GM12878 (cell line): ENCODE measurements around the gene ERVFRD-1. TPM values are rescaled to one million over a fixed set of nuclear protein-coding genes. Genes with fewer than 3 reads are reported as not detected.

Experiments
- ATAC-seq: fragments of 200-7000 bp; cut with Tn5 transposase; 3 replicates; pipeline ENCODE4 v1.9.1; 2020; ENCODE audit warnings: mild to moderate bottlenecking, moderate library complexity
- BruUV-seq: library from RNA; stranded (reverse); fragments of 400-500 nt; replicated peaks from 2 replicates; lab custom pipeline; 2021; lab: Mats Ljungman, UMichigan
- CTCF ChIA-PET: fragments of 300-600 bp; sonication (Branson Sonifier 250); formaldehyde crosslinking; extraction: SDS; loops from one replicate; lab custom pipeline; 2021; ENCODE audit warnings: inconsistent platforms; lab: Yijun Ruan, JAX
- POLR2A ChIA-PET: fragments of 350-600 bp; formaldehyde crosslinking; extraction: SDS; loops from one replicate; lab custom pipeline; 2021; ENCODE audit warnings: inconsistent platforms; lab: Charles Lee
- RAD21 ChIA-PET: fragments of 300-600 bp; sonication (Branson Sonifier 250); formaldehyde crosslinking; loops from one replicate; lab custom pipeline; 2023; ENCODE audit warnings: antibody characterized with exemption; ENCODE audit not compliant: unreplicated experiment; lab: Charles Lee
- SMC1A ChIA-PET: fragments of 300-600 bp; sonication (Branson Sonifier 250); formaldehyde crosslinking; loops from one replicate; lab custom pipeline; 2023; ENCODE audit not compliant: unreplicated experiment, uncharacterized antibody; lab: Charles Lee
- DNase-seq: peaks from one replicate; pipeline ENCODE4 v3.0.0-alpha.2; 2011; ENCODE audit warnings: low read depth, low spot score
- FAIRE-seq: peaks from 3 replicates; lab custom pipeline; 2011; peaks lifted over from hg19 to GRCh38; lab: Jason Lieb, UNC
- H2AFZ ChIP-seq: 2 replicates; pipeline ENCODE4 v1.6.0; 2011; ENCODE audit warnings: low read depth, low read length, control low read depth; ENCODE audit not compliant: control insufficient read depth
- H3K27ac ChIP-seq: 2 replicates; pipeline ENCODE4 v1.5.1; 2011; ENCODE audit warnings: control low read depth; ENCODE audit not compliant: control insufficient read depth, insufficient read depth
- H3K27me3 ChIP-seq, 2 experiments: replicated peaks in 1 of 2; 2 replicates each; pipeline versions ENCODE4 v1.6.0 to v1.6.1; 2011; ENCODE audit warnings: low read length in 1 of 2; ENCODE audit not compliant: control insufficient read depth in 2 of 2, insufficient read depth in 2 of 2
- H3K36me3 ChIP-seq, 2 experiments: 2 replicates each; pipeline ENCODE4 v1.5.1; 2011; ENCODE audit warnings: low read length in 1 of 2; ENCODE audit not compliant: control insufficient read depth in 2 of 2, insufficient read depth in 2 of 2
- H3K4me1 ChIP-seq: 2 replicates; pipeline ENCODE4 v1.6.1; 2011; ENCODE audit warnings: mild to moderate bottlenecking, low read length, moderate library complexity, mixed read lengths; ENCODE audit not compliant: control insufficient read depth, insufficient read depth
- H3K4me2 ChIP-seq: 2 replicates; pipeline ENCODE4 v1.6.0; 2011; ENCODE audit warnings: control low read depth; ENCODE audit not compliant: control insufficient read depth, insufficient read depth
- H3K4me3 ChIP-seq: fragments of 200-600 bp; sonication (generic); 2 replicates; pipeline ENCODE4 v1.5.1; 2016
- H3K79me2 ChIP-seq: 2 replicates; pipeline ENCODE4 v1.6.0; 2011; ENCODE audit warnings: low read length; ENCODE audit not compliant: control insufficient read depth, insufficient read depth
- H3K9ac ChIP-seq: 2 replicates; pipeline ENCODE4 v1.8.0; 2011; ENCODE audit warnings: low read length, control low read depth, mixed read lengths; ENCODE audit not compliant: control insufficient read depth, insufficient read depth
- H3K9me3 ChIP-seq: replicated peaks from 3 replicates; pipeline ENCODE4 v1.5.1; 2011; ENCODE audit warnings: mild to moderate bottlenecking, low read length; ENCODE audit not compliant: control insufficient read depth, insufficient read depth
- H4K20me1 ChIP-seq: 2 replicates; pipeline ENCODE4 v1.6.0; 2011; ENCODE audit not compliant: control insufficient read depth, insufficient read depth
- ATF7 ChIP-seq: fragments of 450-650 bp; IDR thresholded peaks from 2 replicates; pipeline ENCODE4 v1.6.1; 2016; ENCODE audit warnings: low read depth, mild to moderate bottlenecking
- CBX3 ChIP-seq: fragments of 200-600 bp; sonication (generic); IDR thresholded peaks from 2 replicates; pipeline ENCODE4 v1.6.1; 2016; ENCODE audit warnings: low read depth, borderline replicate concordance
- CHD2 ChIP-seq: IDR thresholded peaks from 2 replicates; pipeline ENCODE4 v1.6.1; 2011; ENCODE audit warnings: low read depth, low read length, improper control_type of control experiment, borderline replicate concordance
- CREB1 ChIP-seq: IDR thresholded peaks from 2 replicates; pipeline ENCODE4 v1.6.1; 2012; ENCODE audit warnings: low read depth, mild to moderate bottlenecking, inconsistent platforms
- HDAC6 ChIP-seq: fragments of 200-600 bp; sonication (generic); IDR thresholded peaks from one replicate; pipeline ENCODE4 v1.8.0; 2017; ENCODE audit warnings: antibody characterized with exemption; ENCODE audit not compliant: unreplicated experiment
- IKZF1 ChIP-seq: fragments of 450-650 bp; conservative IDR thresholded peaks from 2 replicates; pipeline ENCODE4 v1.6.1; 2017; ENCODE audit warnings: antibody characterized with exemption, mild to moderate bottlenecking
- MXI1 ChIP-seq: fragments of 150-350 bp; IDR thresholded peaks from 2 replicates; pipeline ENCODE4 v1.6.1; 2011; ENCODE audit warnings: low read depth, mild to moderate bottlenecking, inconsistent platforms, low read length, improper control_type of control experiment
- NR2C2 ChIP-seq: IDR thresholded peaks from 2 replicates; pipeline ENCODE4 v1.6.1; 2011; ENCODE audit warnings: borderline replicate concordance, low read depth; ENCODE audit not compliant: control insufficient read depth, insufficient read length
- PRDM15 ChIP-seq: fragments of 450-650 bp; formaldehyde crosslinking; IDR thresholded peaks from 2 replicates; pipeline ENCODE4 v1.4.0; 2020; ENCODE audit warnings: mild to moderate bottlenecking, moderate library complexity
- RAD21 ChIP-seq: IDR thresholded peaks from 2 replicates; pipeline ENCODE4 v1.6.1; 2011; ENCODE audit warnings: mild to moderate bottlenecking, low read depth, low read length, moderate library complexity; ENCODE audit not compliant: insufficient read depth
- RBBP5 ChIP-seq: fragments of 200-600 bp; sonication (generic); conservative IDR thresholded peaks from 2 replicates; pipeline ENCODE4 v1.6.1; 2016
- RUNX3 ChIP-seq: IDR thresholded peaks from 2 replicates; pipeline ENCODE4 v1.6.1; 2012; ENCODE audit warnings: low read length, inconsistent platforms
- SPI1 ChIP-seq: IDR thresholded peaks from 2 replicates; pipeline ENCODE4 v1.6.1; 2011; ENCODE audit warnings: low read depth, mild to moderate bottlenecking, low read length, moderate library complexity, borderline replicate concordance; ENCODE audit not compliant: insufficient read depth
- ZNF217 ChIP-seq: fragments of 450-650 bp; IDR thresholded peaks from 2 replicates; pipeline ENCODE4 v1.6.1; 2017; ENCODE audit warnings: antibody characterized with exemption, mild to moderate bottlenecking
- ZNF274 ChIP-seq: IDR thresholded peaks from one replicate; pipeline ENCODE4 v1.8.0; 2011; ENCODE audit not compliant: insufficient read length, insufficient read depth
- WGBS: methylation state at CpG from one replicate; pipeline ENCODE4 v1.1.6; 2016; ENCODE audit warnings: low lambda C conversion rate; ENCODE audit not compliant: insufficient replicate concordance, insufficient coverage; ENCODE audit errors: missing lambda C conversion rate; 5-methylcytosine and 5-hydroxymethylcytosine counted together
- in situ Hi-C: fragments of 300-500 bp; cut with MboI; formaldehyde crosslinking; loops from 9 replicates; pipeline ENCODE4 v1.14.3; 2018; ENCODE audit warnings: mixed read lengths
- intact Hi-C: fragments of 100-400 bp; cut with micrococcal nuclease; formaldehyde crosslinking; loops from one replicate; pipeline ENCODE4 v1.14.2; 2022; ENCODE audit not compliant: unreplicated experiment
- polyA plus RNA-seq, 11 experiments: library from polyadenylated mRNA; depleted of rRNA in 4 of 11; unstranded in 6 of 11; stranded (reverse) in 5 of 11; fragments of >200 nt; fragmentation: Nextera tagmentation in 4 of 11; fragmentation: Illumina TruSeq in 1 of 11; extraction: Ambion mirVana in 4 of 11; extraction: Trizol in 1 of 11; gene quantifications; 1 replicate in 1 of 11; 2 replicates in 10 of 11; pipeline versions ENCODE4 v1.2.1 to v1.2.3, GENCODE V29; 2011 to 2016; ENCODE audit warnings: inconsistent platforms in 2 of 11, missing spikeins in 2 of 11, low read depth in 1 of 11
- total RNA-seq, 4 experiments: library from RNA; depleted of rRNA in 3 of 4; stranded (reverse); fragments of >200 nt in 3 of 4; fragmentation: Illumina TruSeq in 1 of 4; extraction: Trizol in 1 of 4; gene quantifications; 2 replicates each; pipeline versions ENCODE4 v1.2.1 to v1.2.3, GENCODE V29; 2013 to 2021
- TF ChIP-seq, protein P1 (sequence below): fragments of 450-650 bp; IDR thresholded peaks from 2 replicates; pipeline ENCODE4 v1.6.1; 2017; ENCODE audit warnings: mild to moderate bottlenecking, low read depth, inconsistent platforms; ENCODE audit not compliant: poor library complexity, severe bottlenecking
- TF ChIP-seq, protein P2 (sequence below), 3 experiments: IDR thresholded peaks in 2 of 3; conservative IDR thresholded peaks in 1 of 3; 2 replicates each; pipeline ENCODE4 v1.5.1; 2011; ENCODE audit warnings: low read depth in 3 of 3, low read length in 3 of 3, mild to moderate bottlenecking in 3 of 3, control low read depth in 2 of 3, moderate library complexity in 2 of 3, inconsistent platforms in 1 of 3, mixed read lengths in 1 of 3; ENCODE audit not compliant: control insufficient read depth in 2 of 3, insufficient read depth in 1 of 3; ENCODE audit errors: extremely low read depth in 1 of 3

The ERVFRD-1 gene
- total and polyA plus RNA-seq, 10 of the 15 experiments (the other 5 are each of a cell fraction or from before 2014, with no cell fraction given): 0.03 to 0.11 (median 0.07) TPM; not detected in 7

DNA sequence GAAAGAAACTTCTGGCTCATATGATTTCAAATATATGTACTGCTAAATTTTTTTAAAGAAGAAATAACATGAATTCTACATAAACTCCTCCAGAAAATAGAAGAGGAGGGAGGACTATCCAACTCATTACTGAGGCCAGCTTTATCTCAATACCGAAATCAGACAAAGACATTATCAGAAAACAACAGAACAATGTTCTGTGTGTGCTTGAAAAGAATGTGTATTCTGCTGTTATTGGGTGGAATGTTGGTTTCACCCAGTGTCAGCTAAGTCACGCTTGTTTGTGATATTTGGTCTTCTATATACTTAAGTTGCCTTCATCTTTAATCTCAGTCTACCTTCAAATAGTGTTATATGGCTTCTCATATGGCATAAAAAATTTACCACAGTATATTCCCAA is 48.8 kb downstream of the ERVFRD-1 start:
- RAD21 ChIA-PET: interaction anchor here (5.6 kb wide), 1 partner anchor 109 kb away, joined by 28 read pairs; no protein-coding TSS in a partner anchor
- no peak for TF ChIP-seq CHD2
- TF ChIP-seq MXI1: no peak
- TF ChIP-seq RUNX3: no peak
- no peak for TF ChIP-seq CREB1
- TF ChIP-seq CBX3: no peak
- no peak for TF ChIP-seq IKZF1
- no peak for TF ChIP-seq RBBP5
- no peak for TF ChIP-seq SPI1
- TF ChIP-seq ATF7: no peak
- TF ChIP-seq NR2C2: no peak
- TF ChIP-seq ZNF217: no peak
- TF ChIP-seq, protein P1, sequence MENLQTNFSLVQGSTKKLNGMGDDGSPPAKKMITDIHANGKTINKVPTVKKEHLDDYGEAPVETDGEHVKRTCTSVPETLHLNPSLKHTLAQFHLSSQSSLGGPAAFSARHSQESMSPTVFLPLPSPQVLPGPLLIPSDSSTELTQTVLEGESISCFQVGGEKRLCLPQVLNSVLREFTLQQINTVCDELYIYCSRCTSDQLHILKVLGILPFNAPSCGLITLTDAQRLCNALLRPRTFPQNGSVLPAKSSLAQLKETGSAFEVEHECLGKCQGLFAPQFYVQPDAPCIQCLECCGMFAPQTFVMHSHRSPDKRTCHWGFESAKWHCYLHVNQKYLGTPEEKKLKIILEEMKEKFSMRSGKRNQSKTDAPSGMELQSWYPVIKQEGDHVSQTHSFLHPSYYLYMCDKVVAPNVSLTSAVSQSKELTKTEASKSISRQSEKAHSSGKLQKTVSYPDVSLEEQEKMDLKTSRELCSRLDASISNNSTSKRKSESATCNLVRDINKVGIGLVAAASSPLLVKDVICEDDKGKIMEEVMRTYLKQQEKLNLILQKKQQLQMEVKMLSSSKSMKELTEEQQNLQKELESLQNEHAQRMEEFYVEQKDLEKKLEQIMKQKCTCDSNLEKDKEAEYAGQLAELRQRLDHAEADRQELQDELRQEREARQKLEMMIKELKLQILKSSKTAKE: no peak
- TF ChIP-seq, protein P2, sequence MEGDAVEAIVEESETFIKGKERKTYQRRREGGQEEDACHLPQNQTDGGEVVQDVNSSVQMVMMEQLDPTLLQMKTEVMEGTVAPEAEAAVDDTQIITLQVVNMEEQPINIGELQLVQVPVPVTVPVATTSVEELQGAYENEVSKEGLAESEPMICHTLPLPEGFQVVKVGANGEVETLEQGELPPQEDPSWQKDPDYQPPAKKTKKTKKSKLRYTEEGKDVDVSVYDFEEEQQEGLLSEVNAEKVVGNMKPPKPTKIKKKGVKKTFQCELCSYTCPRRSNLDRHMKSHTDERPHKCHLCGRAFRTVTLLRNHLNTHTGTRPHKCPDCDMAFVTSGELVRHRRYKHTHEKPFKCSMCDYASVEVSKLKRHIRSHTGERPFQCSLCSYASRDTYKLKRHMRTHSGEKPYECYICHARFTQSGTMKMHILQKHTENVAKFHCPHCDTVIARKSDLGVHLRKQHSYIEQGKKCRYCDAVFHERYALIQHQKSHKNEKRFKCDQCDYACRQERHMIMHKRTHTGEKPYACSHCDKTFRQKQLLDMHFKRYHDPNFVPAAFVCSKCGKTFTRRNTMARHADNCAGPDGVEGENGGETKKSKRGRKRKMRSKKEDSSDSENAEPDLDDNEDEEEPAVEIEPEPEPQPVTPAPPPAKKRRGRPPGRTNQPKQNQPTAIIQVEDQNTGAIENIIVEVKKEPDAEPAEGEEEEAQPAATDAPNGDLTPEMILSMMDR (IDR thresholded peaks at IDR 0.05 in 2 of 3, conservative IDR thresholded peaks at IDR 0.05 in 1 of 3; ENCODE audit: control insufficient read depth in 2 of 3, extremely low read depth in 1 of 3, insufficient read depth in 1 of 3, low read depth in 3 of 3, low read length in 3 of 3): no peak
- TF ChIP-seq HDAC6: no peak
- no peak for TF ChIP-seq ZNF274
- TF ChIP-seq RAD21: no peak
- no peak for TF ChIP-seq PRDM15 (CRISPR knock-in tag)

More for the DNA sequence above, 48.8 kb downstream of the ERVFRD-1 start:
- intact Hi-C loops (no loop called here), in situ Hi-C loops (loop anchor here (10.0 kb wide), 1 partner anchor 588 kb away; no protein-coding TSS in a partner anchor)
- H3K9me3 ChIP-seq: no peaks in the 10 kb centered on the region
- no peaks in the 10 kb centered on the region for H3K27me3 ChIP-seq
- no peaks in the 10 kb centered on the region for H4K20me1 ChIP-seq
- 12% methylated on average over 2 of the region's 2 CpGs for WGBS
- DNase-seq (no peak), ATAC-seq (no peak), FAIRE-seq (no peak)
- ChIA-PET SMC1A (interaction anchor here (1.1 kb wide), 1 partner anchor 108 kb away, joined by 4 read pairs; no protein-coding TSS in a partner anchor), CTCF (interaction anchor here (0.7 to 3.3 kb wide), 6 partner anchors 9 to 584 kb away, joined by 3 to 17 read pairs (median 4); no protein-coding TSS in a partner anchor), POLR2A (no interaction called here)
- no peaks in the 10 kb centered on the region for H3K4me1 ChIP-seq
- H3K4me2 ChIP-seq: no peak overlapping the region
- H3K27ac ChIP-seq: no peak overlapping the region
- H3K4me3 ChIP-seq: no peak overlapping the region
- H3K9ac ChIP-seq: no peak overlapping the region
- H2AFZ ChIP-seq: no peak overlapping the region
- H3K79me2 ChIP-seq: no peaks in the 10 kb centered on the region
- no TSS peak for BruUV-seq
- H3K36me3 ChIP-seq: no peaks in the 10 kb centered on the region
